Measurements from ENCODE around the gene TNFRSF6B. TPM values are rescaled to one million over a fixed set of nuclear protein-coding genes. Genes with fewer than 3 reads are reported as not detected.

TNFRSF6B gene
- total RNA-seq, 1 donor from 2014 or later: 817 TPM

DNA sequence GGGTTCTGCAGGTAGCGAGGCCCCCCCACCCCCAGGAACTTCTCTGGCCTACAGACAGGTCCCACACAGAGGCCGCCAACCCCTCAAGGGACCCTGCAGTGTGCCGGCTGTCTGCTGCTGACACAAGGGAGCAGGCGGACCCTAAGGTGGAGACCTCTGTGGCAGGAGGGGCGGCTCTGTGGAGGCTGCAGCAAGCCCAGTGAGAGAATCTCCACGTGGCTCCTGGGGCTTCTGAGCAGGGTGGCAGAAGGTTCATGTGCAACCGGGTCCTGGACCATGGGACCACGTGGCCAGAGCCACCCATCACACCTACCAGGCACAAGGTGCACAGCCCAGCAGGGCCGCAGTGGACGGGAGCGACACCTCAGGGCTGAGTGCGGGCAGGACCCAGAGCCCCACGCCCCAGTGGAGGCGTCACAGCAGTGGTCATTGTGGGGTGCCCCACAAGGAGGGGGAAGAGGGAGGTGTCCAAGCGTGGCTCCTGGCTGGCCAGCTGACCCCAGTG lies 7.1 kb downstream of the TNFRSF6B start:
- no peak for DNase-seq (ENCODE audit: low read depth)
- TF ChIP-seq CTCF (conservative IDR thresholded peaks at IDR 0.05; ENCODE audit: low read depth, low read length): no peak
- H3K4me3 ChIP-seq (ENCODE audit: low read depth, low read length): no peak overlapping the region

GRCh38 chr20:63703976-63704748 lies 7.7 kb downstream of the TNFRSF6B start:
- no peak for DNase-seq (ENCODE audit: low read depth)
- H3K4me3 ChIP-seq (ENCODE audit: low read depth, low read length): no peak overlapping the region
- TF ChIP-seq CTCF (conservative IDR thresholded peaks at IDR 0.05; ENCODE audit: low read depth, low read length): no peak

GRCh38 chr20:63704749-63705117 lies 8.3 kb downstream of the TNFRSF6B start:
- TF ChIP-seq CTCF (conservative IDR thresholded peaks at IDR 0.05; ENCODE audit: low read depth, low read length): no peak
- DNase-seq (ENCODE audit: low read depth): no peak
- no peak overlapping the region for H3K4me3 ChIP-seq (ENCODE audit: low read depth, low read length)

DNA sequence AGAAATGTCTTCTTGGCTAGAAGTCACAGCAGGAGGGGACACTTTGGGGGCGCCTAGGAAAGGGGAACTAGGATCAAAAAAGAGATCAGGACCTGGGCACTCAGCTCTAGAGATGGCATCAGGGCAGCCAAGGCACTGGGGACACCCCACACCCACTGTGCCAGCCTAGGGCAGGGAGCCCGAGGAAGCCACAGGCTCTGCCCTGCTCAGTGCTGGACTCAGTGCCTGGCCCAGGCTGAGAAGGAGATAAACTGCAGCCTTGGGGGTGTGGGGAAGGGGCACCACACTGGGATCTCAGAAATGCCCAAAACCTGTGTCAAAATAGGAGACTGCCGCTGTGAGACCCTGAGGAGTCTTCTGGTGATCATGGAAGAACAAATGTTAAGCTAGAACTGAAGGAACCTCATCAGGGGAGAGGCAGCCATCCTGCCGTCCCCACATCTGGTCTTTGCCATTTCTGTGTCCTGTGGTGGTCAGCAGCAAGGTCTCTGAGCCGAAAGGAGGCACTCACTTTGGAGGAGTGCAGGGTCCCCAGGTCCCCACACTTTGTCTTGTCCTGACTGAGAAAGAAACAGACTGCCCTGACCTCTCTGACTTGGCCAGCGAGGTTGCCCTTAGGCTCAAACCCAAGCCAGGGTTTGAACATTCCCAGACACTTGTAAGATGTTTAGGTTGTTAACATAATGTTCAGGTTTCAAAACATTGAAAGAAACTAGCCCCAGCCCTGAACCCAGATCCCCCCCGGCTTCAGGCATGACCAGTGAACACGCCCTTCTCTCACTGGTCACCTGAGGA lies 9.0 kb downstream of the TNFRSF6B start:
- DNase-seq (ENCODE audit: low read depth): no peak
- TF ChIP-seq CTCF (conservative IDR thresholded peaks at IDR 0.05; ENCODE audit: low read depth, low read length): no peak
- H3K4me3 ChIP-seq (ENCODE audit: low read depth, low read length): no peak overlapping the region

- peak overlapping the region; percentile 90 for H3K4me3 ChIP-seq (ENCODE audit: low read depth, low read length)
- TF ChIP-seq CTCF (conservative IDR thresholded peaks at IDR 0.05; ENCODE audit: low read depth, low read length): no peak
- no peak for DNase-seq (ENCODE audit: low read depth)
Observed at GRCh38 chr20:63706027-63706695, 9.7 kb downstream of the TNFRSF6B start.

DNA sequence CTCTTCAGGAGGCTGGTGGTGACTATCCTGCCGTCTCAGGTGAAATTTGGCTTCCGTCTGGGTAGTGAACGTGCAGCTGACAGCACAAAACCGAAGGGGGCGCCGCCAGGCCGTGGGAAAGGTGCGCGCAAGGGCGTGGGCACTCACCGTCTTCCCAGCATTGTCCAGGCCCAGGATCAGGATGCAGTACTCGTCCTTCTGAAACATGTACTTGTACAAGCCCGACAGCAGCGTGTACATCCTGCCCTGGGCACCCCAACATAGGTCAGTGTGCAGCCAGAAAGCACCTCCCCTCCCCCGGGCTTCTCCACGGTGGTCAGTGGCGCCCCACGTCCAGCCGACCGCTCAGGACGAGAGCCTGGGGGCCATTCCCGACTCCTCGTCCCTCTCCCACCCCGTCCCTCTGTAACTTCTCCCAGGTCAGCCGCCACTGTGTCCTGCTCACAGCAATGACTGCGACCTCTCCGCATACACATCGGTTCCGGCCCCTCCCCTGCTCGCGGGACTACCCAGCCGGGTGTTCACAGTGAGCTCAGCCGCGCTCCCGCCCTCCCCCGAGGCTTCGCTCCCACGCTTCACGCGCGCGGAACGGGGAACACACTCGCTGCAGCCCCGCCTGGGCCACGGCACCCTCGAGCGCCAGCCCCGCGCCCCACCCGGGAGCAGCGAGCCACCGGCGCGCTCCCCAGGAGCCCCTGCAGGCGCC lies 10.6 kb downstream of the TNFRSF6B start:
- H3K4me3 ChIP-seq (ENCODE audit: low read depth, low read length): peak overlapping the region; percentile 90
- no peak for DNase-seq (ENCODE audit: low read depth)
- peak; percentile 56 for TF ChIP-seq CTCF (conservative IDR thresholded peaks at IDR 0.05; ENCODE audit: low read depth, low read length)

Measured in epithelial cell of proximal tubule (primary cell).